Measurements from ENCODE around the gene MRPL11. TPM values are rescaled to one million over a fixed set of nuclear protein-coding genes. Genes with fewer than 3 reads are reported as not detected.

MRPL11 gene
- total RNA-seq, 1 donor from 2014 or later: 49.4 TPM

GRCh38 chr11:66478729-66479393, 40.2 kb upstream of the MRPL11 start:
- intact Hi-C loops (cut with DNase I): no loop called here
- Histone ChIP-seq H3K4me3 (peak overlapping the region; percentile 74 to 77), H3K36me3 (no peaks in the 10 kb centered on the region), H3K9me3 (no peaks in the 10 kb centered on the region), H3K4me1 (peaks cover 26% of the 10 kb centered on the region), H3K27me3 (no peaks in the 10 kb centered on the region), H3K27ac (peak overlapping the region; percentile 82)
- TF ChIP-seq POLR2A (IDR thresholded peaks at IDR 0.05) (no peak), CTCF (IDR thresholded peaks at IDR 0.05) (peak; percentile 46 to 52 (median 47)), POLR2AphosphoS5 (IDR thresholded peaks at IDR 0.05; ENCODE audit: insufficient read depth in 1 of 2, low read depth in 1 of 2) (no peak)
- no peak for DNase-seq (ENCODE audit: extremely low spot score in 2 of 2)

GRCh38 chr11:66477263-66478201, 38.9 kb upstream of the MRPL11 start:
- no peaks in the 10 kb centered on the region for H3K9me3 ChIP-seq
- no peak for TF ChIP-seq CTCF (IDR thresholded peaks at IDR 0.05)
- no peak for TF ChIP-seq POLR2A (IDR thresholded peaks at IDR 0.05)
- TF ChIP-seq POLR2AphosphoS5 (IDR thresholded peaks at IDR 0.05; ENCODE audit: insufficient read depth in 1 of 2, low read depth in 1 of 2): no peak
- H3K27me3 ChIP-seq: no peaks in the 10 kb centered on the region
- no peak overlapping the region for H3K4me3 ChIP-seq
- intact Hi-C loops (cut with DNase I): no loop called here
- peaks cover 26% of the 10 kb centered on the region for H3K4me1 ChIP-seq
- H3K36me3 ChIP-seq: peaks cover 0 to 9% of the 10 kb centered on the region in 2 donors
- DNase-seq (ENCODE audit: extremely low spot score in 2 of 2): no peak
- no peak overlapping the region for H3K27ac ChIP-seq

- no peak overlapping the region for H3K27ac ChIP-seq
- intact Hi-C loops (cut with DNase I): no loop called here
- DNase-seq (ENCODE audit: extremely low spot score in 2 of 2): no peak
- peaks cover 26% of the 10 kb centered on the region for H3K4me1 ChIP-seq
- no peaks in the 10 kb centered on the region for H3K27me3 ChIP-seq
- H3K36me3 ChIP-seq: peaks cover 0 to 15% of the 10 kb centered on the region in 2 donors
- no peaks in the 10 kb centered on the region for H3K9me3 ChIP-seq
- H3K4me3 ChIP-seq: no peak overlapping the region
- TF ChIP-seq CTCF (IDR thresholded peaks at IDR 0.05) (no peak), POLR2AphosphoS5 (IDR thresholded peaks at IDR 0.05; ENCODE audit: insufficient read depth in 1 of 2, low read depth in 1 of 2) (no peak), POLR2A (IDR thresholded peaks at IDR 0.05) (no peak)
Measured at GRCh38 chr11:66476841-66477251, 38.2 kb upstream of the MRPL11 start.

GRCh38 chr11:66476173-66476840, 37.7 kb upstream of the MRPL11 start:
- DNase-seq (ENCODE audit: extremely low spot score in 2 of 2): no peak
- Histone ChIP-seq H3K27me3 (no peaks in the 10 kb centered on the region), H3K4me3 (no peak overlapping the region), H3K36me3 (peaks cover 0 to 16% of the 10 kb centered on the region in 2 donors), H3K9me3 (no peaks in the 10 kb centered on the region), H3K4me1 (peaks cover 25% of the 10 kb centered on the region), H3K27ac (no peak overlapping the region)
- no peak for TF ChIP-seq POLR2AphosphoS5 (IDR thresholded peaks at IDR 0.05; ENCODE audit: insufficient read depth in 1 of 2, low read depth in 1 of 2)
- TF ChIP-seq POLR2A (IDR thresholded peaks at IDR 0.05): no peak
- no peak for TF ChIP-seq CTCF (IDR thresholded peaks at IDR 0.05)
- intact Hi-C loops (cut with DNase I): no loop called here

All from vagina (tissue), 2 donors.